ENCODE data around the gene NAA25.
A peak's percentile ranks its signal among the peaks of the same experiment; 100 is the strongest.

Gene NAA25
- total RNA-seq, result 27.8 to 74.4 (median 53.4) reads per million in 17 experiments

- DNase-seq, result peak; percentile 92 to 97 (median 95)
These were observed at the start of gene NAA25 for GRCh38 chr12:112108202-112109079. NAA25 (minus strand) TSS chr12:112108783; CDS start chr12:112108773, 10 bp downstream.

- DNase-seq, result no peak
These were observed 45.3 kb upstream of the NAA25 start for GRCh38 chr12:112153893-112154219.

- DNase-seq, result no peak
These were observed 44.8 kb upstream of the NAA25 start for GRCh38 chr12:112153181-112153892.

GRCh38 chr12:112151766-112152541 lies 43.4 kb upstream of the NAA25 start:
- DNase-seq, result no peak

- DNase-seq, result no peak
These were observed 41.0 kb upstream of the NAA25 start for GRCh38 chr12:112149596-112149995.

- DNase-seq, result no peak
These were observed 39.5 kb upstream of the NAA25 start for GRCh38 chr12:112148031-112148513.

- no peak for DNase-seq
These were observed 37.5 kb upstream of the NAA25 start for GRCh38 chr12:112146123-112146522.

GRCh38 chr12:112140728-112141127 lies 32.1 kb upstream of the NAA25 start:
- peak; percentile 67 to 79 (median 76) for DNase-seq

GRCh38 chr12:112134731-112135130 lies 26.1 kb upstream of the NAA25 start:
- no peak for DNase-seq

GRCh38 chr12:112133418-112133817 lies 24.8 kb upstream of the NAA25 start:
- no peak for DNase-seq

- no peak for DNase-seq
These were observed 23.1 kb upstream of the NAA25 start for GRCh38 chr12:112131686-112132085.

GRCh38 chr12:112130441-112130998 lies 21.9 kb upstream of the NAA25 start:
- DNase-seq, result peak; percentile 23 to 71 (median 50)

- DNase-seq, result no peak
These were observed 18.3 kb upstream of the NAA25 start for GRCh38 chr12:112126911-112127310.

- DNase-seq, result peak in 2 of 4 experiments; percentile 17 to 43
These were observed 17.4 kb upstream of the NAA25 start for GRCh38 chr12:112126000-112126438.

- DNase-seq, result peak; percentile 98
These were observed 16.8 kb upstream of the NAA25 start, which contains the start of gene TRAFD1 for GRCh38 chr12:112125250-112125999. TRAFD1 (plus strand) TSS chr12:112125560; CDS start chr12:112130523, 4,963 bp downstream.

- no peak for DNase-seq
These were observed 16.3 kb upstream of the NAA25 start for GRCh38 chr12:112124918-112125249.

GRCh38 chr12:112122823-112123690 lies 14.5 kb upstream of the NAA25 start:
- no peak for DNase-seq

GRCh38 chr12:112121780-112122565 lies 13.4 kb upstream of the NAA25 start:
- no peak for DNase-seq

GRCh38 chr12:112117685-112118084 lies 9.1 kb upstream of the NAA25 start:
- DNase-seq, result no peak
